ENCODE results near the gene IRF2. TPM values are rescaled to one million over a fixed set of nuclear protein-coding genes. Genes with fewer than 3 reads are reported as not detected.

IRF2 gene
- total RNA-seq, 1 donor from 2014 or later, result 44.0 TPM

GRCh38 chr4:184434021-184434420 lies 40.3 kb downstream of the IRF2 start:
- ATAC-seq (no peak), DNase-seq (no peak)
- intact Hi-C loops (cut with DNase I), result no loop called here
- H3K9me3 ChIP-seq, result no peaks in the 10 kb centered on the region
- peaks cover 43% of the 10 kb centered on the region for H3K4me1 ChIP-seq
- no peak overlapping the region for H3K27ac ChIP-seq
- no peaks in the 10 kb centered on the region for H3K36me3 ChIP-seq
- no peaks in the 10 kb centered on the region for H3K27me3 ChIP-seq
- no peak overlapping the region for H3K4me3 ChIP-seq
- no peak for TF ChIP-seq CTCF (IDR thresholded peaks at IDR 0.05)

GRCh38 chr4:184433258-184433892 lies 41.0 kb downstream of the IRF2 start:
- H3K36me3 ChIP-seq, result peaks cover 5% of the 10 kb centered on the region
- no peak for TF ChIP-seq CTCF (IDR thresholded peaks at IDR 0.05)
- no peak overlapping the region for H3K4me3 ChIP-seq
- no peaks in the 10 kb centered on the region for H3K9me3 ChIP-seq
- no peak overlapping the region for H3K27ac ChIP-seq
- intact Hi-C loops (cut with DNase I), result no loop called here
- H3K4me1 ChIP-seq, result peaks cover 37% of the 10 kb centered on the region
- no peak for DNase-seq
- ATAC-seq, result peak; percentile 10
- no peaks in the 10 kb centered on the region for H3K27me3 ChIP-seq

GRCh38 chr4:184432127-184432922 lies 42.0 kb downstream of the IRF2 start:
- H3K9me3 ChIP-seq, result no peaks in the 10 kb centered on the region
- H3K4me1 ChIP-seq, result peaks cover 33% of the 10 kb centered on the region
- H3K27ac ChIP-seq, result no peak overlapping the region
- DNase-seq (no peak), ATAC-seq (peak; percentile 83)
- H3K4me3 ChIP-seq, result no peak overlapping the region
- peaks cover 16% of the 10 kb centered on the region for H3K36me3 ChIP-seq
- intact Hi-C loops (cut with DNase I), result no loop called here
- H3K27me3 ChIP-seq, result no peaks in the 10 kb centered on the region
- TF ChIP-seq CTCF (IDR thresholded peaks at IDR 0.05), result no peak

GRCh38 chr4:184430163-184430562 lies 44.2 kb downstream of the IRF2 start:
- DNase-seq, result no peak
- intact Hi-C loops (cut with DNase I), result no loop called here
- Histone ChIP-seq H3K4me1 (peaks cover 23% of the 10 kb centered on the region), H3K4me3 (no peak overlapping the region), H3K9me3 (no peaks in the 10 kb centered on the region), H3K27me3 (no peaks in the 10 kb centered on the region), H3K27ac (no peak overlapping the region), H3K36me3 (peaks cover 37% of the 10 kb centered on the region)
- no peak for TF ChIP-seq CTCF (IDR thresholded peaks at IDR 0.05)
- ATAC-seq, result no peak

- no peaks in the 10 kb centered on the region for H3K9me3 ChIP-seq
- H3K4me3 ChIP-seq, result no peak overlapping the region
- no peak for TF ChIP-seq CTCF (IDR thresholded peaks at IDR 0.05)
- peaks cover 28% of the 10 kb centered on the region for H3K4me1 ChIP-seq
- DNase-seq (no peak), ATAC-seq (no peak)
- no peaks in the 10 kb centered on the region for H3K27me3 ChIP-seq
- intact Hi-C loops (cut with DNase I), result no loop called here
- peaks cover 50% of the 10 kb centered on the region for H3K36me3 ChIP-seq
- H3K27ac ChIP-seq, result no peak overlapping the region
Measured at GRCh38 chr4:184428787-184429186, 45.6 kb downstream of the IRF2 start.

Measured in upper lobe of right lung (tissue), 1 donor.